Liver (tissue), 9 donors: ENCODE measurements around the gene RYR2. TPM values are rescaled to one million over a fixed set of nuclear protein-coding genes. Genes with fewer than 3 reads are reported as not detected.

Experiments
- DNase-seq: peaks from one replicate; pipeline ENCODE4 v3.0.0-alpha.2; 2017; ENCODE audit warnings: low spot score
- H3K27ac ChIP-seq, 2 donors: one replicate each; pipeline ENCODE4 v1.7.0; 2013; ENCODE audit warnings: inconsistent platforms in 2 of 2, low read length in 2 of 2, control low read depth in 1 of 2, low read depth in 1 of 2, mild to moderate bottlenecking in 1 of 2
- H3K27me3 ChIP-seq, 4 donors: one replicate each; pipeline versions ENCODE4 v1.6.1 to v1.7.0; 2013; ENCODE audit warnings: low read length in 3 of 4, inconsistent platforms in 1 of 4, mild to moderate bottlenecking in 1 of 4, moderate library complexity in 1 of 4; ENCODE audit not compliant: control insufficient read depth in 4 of 4, insufficient read depth in 4 of 4
- H3K36me3 ChIP-seq, 4 donors: one replicate each; pipeline versions ENCODE4 v1.6.1 to v1.7.0; 2013; ENCODE audit warnings: low read length in 3 of 4, mild to moderate bottlenecking in 3 of 4, low read depth in 1 of 4, moderate library complexity in 1 of 4; ENCODE audit not compliant: control insufficient read depth in 4 of 4, insufficient read depth in 3 of 4
- H3K4me1 ChIP-seq, 4 donors: one replicate each; pipeline versions ENCODE4 v1.6.1 to v1.7.0; 2013; ENCODE audit warnings: low read length in 3 of 4, mild to moderate bottlenecking in 3 of 4, moderate library complexity in 1 of 4; ENCODE audit not compliant: control insufficient read depth in 4 of 4, insufficient read depth in 4 of 4
- H3K4me3 ChIP-seq, 3 donors: one replicate each; pipeline versions ENCODE4 v1.6.1 to v1.7.0; 2013; ENCODE audit warnings: low read length in 3 of 3, control low read depth in 1 of 3, low read depth in 1 of 3, mild to moderate bottlenecking in 1 of 3
- H3K9ac ChIP-seq, 2 donors: one replicate each; pipeline ENCODE4 v1.7.0; 2013; ENCODE audit warnings: low read length in 2 of 2, mild to moderate bottlenecking in 2 of 2, moderate library complexity in 2 of 2, control low read depth in 1 of 2, low read depth in 1 of 2
- H3K9me3 ChIP-seq, 4 donors: one replicate each; pipeline versions ENCODE4 v1.6.1 to v1.7.0; 2013; ENCODE audit warnings: low read length in 3 of 4; ENCODE audit not compliant: control insufficient read depth in 4 of 4
- ATF3 ChIP-seq: IDR thresholded peaks from 2 replicates; pipeline ENCODE4 v1.6.1; 2016; ENCODE audit warnings: antibody characterized with exemption
- CTCF ChIP-seq: fragments of 150-350 bp; IDR thresholded peaks from 2 replicates; pipeline ENCODE4 v1.5.1; 2017; ENCODE audit warnings: improper control_type of control experiment, low read depth, low read length; ENCODE audit not compliant: missing input control
- EGR1 ChIP-seq, 2 donors: IDR thresholded peaks; 2 replicates each; pipeline ENCODE4 v1.6.1; 2016 to 2018; ENCODE audit warnings: antibody characterized with exemption in 2 of 2, low read depth in 2 of 2
- FOXA1 ChIP-seq: IDR thresholded peaks from 2 replicates; pipeline ENCODE4 v1.6.1; 2016; ENCODE audit warnings: antibody characterized with exemption
- FOXA2 ChIP-seq: IDR thresholded peaks from 2 replicates; pipeline ENCODE4 v1.6.1; 2016; ENCODE audit warnings: antibody characterized with exemption
- GABPA ChIP-seq, 2 donors: IDR thresholded peaks in 1 of 2; conservative IDR thresholded peaks in 1 of 2; 2 replicates each; pipeline ENCODE4 v1.6.1; 2016; ENCODE audit warnings: antibody characterized with exemption in 2 of 2, mild to moderate bottlenecking in 1 of 2, moderate library complexity in 1 of 2
- HNF4A ChIP-seq, 2 donors: conservative IDR thresholded peaks; 2 replicates each; pipeline ENCODE4 v1.6.1; 2016; ENCODE audit warnings: antibody characterized with exemption in 2 of 2, mild to moderate bottlenecking in 2 of 2
- HNF4G ChIP-seq: IDR thresholded peaks from 2 replicates; pipeline ENCODE4 v1.6.1; 2016; ENCODE audit warnings: antibody characterized with exemption
- JUND ChIP-seq, 2 donors: IDR thresholded peaks; 2 replicates each; pipeline ENCODE4 v1.6.1; 2016; ENCODE audit warnings: antibody characterized with exemption in 2 of 2
- MAX ChIP-seq: IDR thresholded peaks from 2 replicates; pipeline ENCODE4 v1.6.1; 2016; ENCODE audit warnings: antibody characterized with exemption
- NR2F2 ChIP-seq: IDR thresholded peaks from 2 replicates; pipeline ENCODE4 v1.6.1; 2016; ENCODE audit warnings: antibody characterized with exemption
- RAD21 ChIP-seq, 2 donors: IDR thresholded peaks; 2 replicates each; pipeline ENCODE4 v1.6.1; 2016; ENCODE audit warnings: antibody characterized with exemption in 2 of 2, mild to moderate bottlenecking in 2 of 2
- REST ChIP-seq: IDR thresholded peaks from 2 replicates; pipeline ENCODE4 v1.6.1; 2016; ENCODE audit warnings: antibody characterized with exemption, mild to moderate bottlenecking
- RXRA ChIP-seq, 2 donors: IDR thresholded peaks; 2 replicates each; pipeline ENCODE4 v1.6.1; 2017 to 2018; ENCODE audit warnings: antibody characterized with exemption in 2 of 2, mild to moderate bottlenecking in 1 of 2
- SP1 ChIP-seq: IDR thresholded peaks from 2 replicates; pipeline ENCODE4 v1.6.1; 2018; ENCODE audit warnings: antibody characterized with exemption, mild to moderate bottlenecking
- TAF1 ChIP-seq: conservative IDR thresholded peaks from 2 replicates; pipeline ENCODE4 v1.6.1; 2016; ENCODE audit warnings: antibody characterized with exemption, mild to moderate bottlenecking
- YY1 ChIP-seq: IDR thresholded peaks from 2 replicates; pipeline ENCODE4 v1.6.1; 2016; ENCODE audit warnings: antibody characterized with exemption, mild to moderate bottlenecking
- ZBTB33 ChIP-seq: IDR thresholded peaks from 2 replicates; pipeline ENCODE4 v1.6.1; 2016; ENCODE audit warnings: antibody characterized with exemption
- WGBS: extraction: QIAGEN DNeasy Blood & Tissue Kit; methylation state at CpG from one replicate; pipeline ENCODE4 v1.1.7; 2013; 5-methylcytosine and 5-hydroxymethylcytosine counted together
- polyA plus RNA-seq, 2 donors: library from polyadenylated mRNA; stranded (reverse) in 1 of 2; unstranded in 1 of 2; fragments of 200-250 nt in 1 of 2; fragments of >200 nt in 1 of 2; fragmentation: Nextera tagmentation in 1 of 2; extraction: Ambion mirVana in 1 of 2; gene quantifications; one replicate each; pipeline versions ENCODE4 v1.2.1 to v1.2.3, GENCODE V29; 2013 to 2015
- total RNA-seq, 2 donors: library from RNA; depleted of rRNA; stranded (reverse); fragments of >200 nt; gene quantifications; one replicate each; pipeline ENCODE4 v1.2.3, GENCODE V29; 2014
- donor health status: healthy.
- donor health status: healthy.
- donor health status: healthy.
- donor health status: healthy.
- donor health status: healthy.

RYR2 gene
- total and polyA plus RNA-seq, 4 donors: 0.06 to 0.75 (median 0.31) TPM

GRCh38 chr1:237712586-237713157, 670.7 kb downstream of the RYR2 start (continued):
- TF ChIP-seq REST (no peak), MAX (no peak), RAD21 (IDR thresholded peaks at IDR 0.05) (no peak), SP1 (no peak), YY1 (no peak), ATF3 (no peak), TAF1 (no peak)

GRCh38 chr1:237713916-237714315, 671.9 kb downstream of the RYR2 start:
- H3K4me3 ChIP-seq: no peak overlapping the region
- no peaks in the 10 kb centered on the region for H3K9me3 ChIP-seq
- no peak overlapping the region for H3K9ac ChIP-seq
- TF ChIP-seq SP1 (no peak), RXRA (IDR thresholded peaks at IDR 0.05) (no peak), FOXA2 (no peak), ATF3 (no peak), HNF4G (no peak), FOXA1 (no peak), MAX (no peak), JUND (IDR thresholded peaks at IDR 0.05) (no peak), EGR1 (IDR thresholded peaks at IDR 0.05; ENCODE audit: low read depth in 2 of 2) (no peak), GABPA (IDR thresholded peaks at IDR 0.05 in 1 of 2, conservative IDR thresholded peaks at IDR 0.05 in 1 of 2) (no peak), REST (no peak), RAD21 (IDR thresholded peaks at IDR 0.05) (no peak), ZBTB33 (no peak), YY1 (no peak), TAF1 (no peak), NR2F2 (no peak), HNF4A (conservative IDR thresholded peaks at IDR 0.05) (no peak), CTCF (no peak)
- no peak overlapping the region for H3K27ac ChIP-seq
- H3K27me3 ChIP-seq: no peaks in the 10 kb centered on the region
- no peaks in the 10 kb centered on the region for H3K36me3 ChIP-seq
- DNase-seq: no peak
- WGBS: 74% methylated on average over 1 of the region's 1 CpG
- peaks cover 0 to 7% (median 0%) of the 10 kb centered on the region in 4 donors for H3K4me1 ChIP-seq
